Measurements from ENCODE around the gene POLR1G. TPM values are rescaled to one million over a fixed set of nuclear protein-coding genes. Genes with fewer than 3 reads are reported as not detected.
A peak's percentile ranks its signal among the peaks of the same experiment; 100 is the strongest.

Gene POLR1G
- total and polyA plus RNA-seq, 9 of the 15 experiments (the other 6 are each of a cell fraction or from before 2014, with no cell fraction given): 3.0 to 50.1 (median 27.4) TPM

- peak overlapping the region; percentile 81 for H3K27ac ChIP-seq (ENCODE audit: extremely low read depth, low read depth, low read length)
- no peaks in the 10 kb centered on the region for H3K9me1 ChIP-seq (ENCODE audit: control insufficient read depth, insufficient read depth, low read length)
- no peaks in the 10 kb centered on the region for H3K36me3 ChIP-seq (ENCODE audit: control insufficient read depth, insufficient read depth, low read length)
- H3K79me2 ChIP-seq (ENCODE audit: control insufficient read depth, insufficient read depth, low read length): no peaks in the 10 kb centered on the region
- no peaks in the 10 kb centered on the region for H3K27me3 ChIP-seq (ENCODE audit: control insufficient read depth in 2 of 2, insufficient read depth in 2 of 2, low read length in 2 of 2)
- BruUV-seq (replicated peaks): no TSS peak
- H3K9ac ChIP-seq (ENCODE audit: insufficient read depth in 1 of 2, low read depth in 2 of 2, low read length in 2 of 2): peak overlapping the region; percentile 83 to 90; a peak in 3 of 4 replicates
- intact Hi-C loops (cut with micrococcal nuclease) (no loop called here), in situ Hi-C loops (cut with MboI) (no loop called here)
- 3% methylated on average over 5 of the region's 5 CpGs for WGBS (ENCODE audit: insufficient coverage, low coverage, missing lambda C conversion rate)
- FAIRE-seq: peak; percentile 51
- peak overlapping the region; percentile 42 for H3K4me3 ChIP-seq
- H3K9me3 ChIP-seq (replicated peaks; ENCODE audit: control insufficient read depth, insufficient read depth, low read depth, low read length): no peaks in the 10 kb centered on the region
- CTCF ChIA-PET (ENCODE audit: low intra/inter-chr PET ratio): no interaction called here
- H2AFZ ChIP-seq (ENCODE audit: low read depth, low read length): peak overlapping the region; percentile 85
- ATAC-seq: peak; percentile 73
- H3K4me1 ChIP-seq (replicated peaks in 1 of 2; ENCODE audit: control insufficient read depth in 2 of 2, insufficient read depth in 2 of 2, low read length in 2 of 2): peaks cover 17 to 23% of the 10 kb centered on the region in 2 experiments
- peak in 3 of 4 experiments; percentile 28 to 74 (median 54) for DNase-seq (ENCODE audit: extremely low read depth in 1 of 4, low spot score in 3 of 4)
- H3K4me2 ChIP-seq (ENCODE audit: insufficient read depth, low read length): peak overlapping the region; percentile 90
- no peaks in the 10 kb centered on the region for H4K20me1 ChIP-seq (replicated peaks; ENCODE audit: control insufficient read depth, insufficient read depth, low read length)
- POLR2A ChIA-PET: interaction anchor here (0.8 to 1.3 kb wide), 2 partner anchors 26 to 36 kb away, joined by 3 read pairs; no protein-coding TSS in a partner anchor
- TF ChIP-seq ETV1 (tag; conservative IDR thresholded peaks at IDR 0.05; ENCODE audit: low read depth) (peak; percentile 86), BHLHE40 (IDR thresholded peaks at IDR 0.05; ENCODE audit: low read length) (peak; percentile 56), NCOA1 (IDR thresholded peaks at IDR 0.05; ENCODE audit: low read depth) (no peak), MED1 (CRISPR knock-in tag; IDR thresholded peaks at IDR 0.05; ENCODE audit: borderline replicate concordance) (no peak), REST (IDR thresholded peaks at IDR 0.05; ENCODE audit: borderline replicate concordance) (no peak), REST (CRISPR knock-in tag; IDR thresholded peaks at IDR 0.05; ENCODE audit: low read depth) (no peak), ZNF347 (CRISPR knock-in tag; IDR thresholded peaks at IDR 0.05; ENCODE audit: low read depth) (no peak), BCL6 (CRISPR knock-in tag; IDR thresholded peaks at IDR 0.05) (no peak), POLR2A (conservative IDR thresholded peaks at IDR 0.05) (0 out of 2 replicates have a peak, but pooled peaks have one; percentile 74), DPF2 (IDR thresholded peaks at IDR 0.05) (peak; percentile 67), KDM4B (IDR thresholded peaks at IDR 0.05; ENCODE audit: borderline replicate concordance in 2 of 2, low read depth in 1 of 2) (peak in 1 of 2 experiments; percentile 22; a peak in 1 of 4 replicates), ZNF395 (CRISPR knock-in tag; IDR thresholded peaks at IDR 0.05) (0 out of 2 replicates have a peak, but pooled peaks have one; percentile 38), SPI1 (IDR thresholded peaks at IDR 0.05; ENCODE audit: borderline replicate concordance, low read depth, low read length) (peak; percentile 59; the same call in 1 of the 2 replicates), ZEB2 (IDR thresholded peaks at IDR 0.05) (no peak), LEF1 (IDR thresholded peaks at IDR 0.05) (peak; percentile 48; the same call in 1 of the 2 replicates), FOXK2 (conservative IDR thresholded peaks at IDR 0.05 in 1 of 2, IDR thresholded peaks at IDR 0.05 in 1 of 2; ENCODE audit: low read depth in 2 of 2) (no peak), ZNF274 (IDR thresholded peaks at IDR 0.05; ENCODE audit: borderline replicate concordance, low read depth, low read length) (no peak)
Measured at GRCh38 chr19:45450012-45450333, 43.5 kb downstream of the POLR1G start.

All from K562 (cell line).